GM12892 (cell line): ENCODE measurements around the gene ZNF639.

Source experiments
- DNase-seq: peaks from one replicate; pipeline ENCODE4 v3.0.0; 2011; ENCODE audit not compliant: insufficient read length
- FAIRE-seq: peaks from 2 replicates; lab custom pipeline; 2011; peaks lifted over from hg19 to GRCh38; lab: Jason Lieb, UNC
- POLR2A ChIP-seq: IDR thresholded peaks from 2 replicates; pipeline ENCODE4 v1.6.1; 2011; ENCODE audit warnings: low read depth, low read length, control low read depth
- POLR2AphosphoS5 ChIP-seq: IDR thresholded peaks from 2 replicates; pipeline ENCODE4 v1.6.1; 2011; ENCODE audit warnings: low read depth, low read length, control low read depth
- TAF1 ChIP-seq: IDR thresholded peaks from 2 replicates; pipeline ENCODE4 v1.6.1; 2011; ENCODE audit warnings: low read depth, mild to moderate bottlenecking, control low read depth, low read length, borderline replicate concordance

Gene ZNF639

DNA sequence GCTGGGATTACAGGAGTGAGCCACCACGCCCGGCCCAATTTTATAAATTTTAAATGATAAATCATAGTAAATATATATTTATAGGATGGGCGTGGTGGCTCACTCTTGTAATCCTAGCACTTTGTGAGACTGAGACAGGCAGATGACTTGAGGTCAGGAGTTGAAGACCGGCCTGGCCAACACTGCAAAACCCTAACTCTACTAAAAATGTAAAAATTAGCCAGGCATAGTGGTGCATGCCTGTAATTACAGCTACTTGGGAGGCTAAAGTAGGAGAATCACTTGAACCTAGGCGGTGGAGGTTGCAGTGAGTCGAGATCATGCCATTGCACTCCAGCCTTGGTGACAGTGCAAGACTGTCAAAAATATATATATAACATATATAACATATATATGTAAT lies 51.1 kb downstream of the ZNF639 start:
- no peak for TF ChIP-seq POLR2AphosphoS5
- no peak for TF ChIP-seq POLR2A
- TF ChIP-seq TAF1: no peak
- FAIRE-seq (no peak), DNase-seq (no peak)

DNA sequence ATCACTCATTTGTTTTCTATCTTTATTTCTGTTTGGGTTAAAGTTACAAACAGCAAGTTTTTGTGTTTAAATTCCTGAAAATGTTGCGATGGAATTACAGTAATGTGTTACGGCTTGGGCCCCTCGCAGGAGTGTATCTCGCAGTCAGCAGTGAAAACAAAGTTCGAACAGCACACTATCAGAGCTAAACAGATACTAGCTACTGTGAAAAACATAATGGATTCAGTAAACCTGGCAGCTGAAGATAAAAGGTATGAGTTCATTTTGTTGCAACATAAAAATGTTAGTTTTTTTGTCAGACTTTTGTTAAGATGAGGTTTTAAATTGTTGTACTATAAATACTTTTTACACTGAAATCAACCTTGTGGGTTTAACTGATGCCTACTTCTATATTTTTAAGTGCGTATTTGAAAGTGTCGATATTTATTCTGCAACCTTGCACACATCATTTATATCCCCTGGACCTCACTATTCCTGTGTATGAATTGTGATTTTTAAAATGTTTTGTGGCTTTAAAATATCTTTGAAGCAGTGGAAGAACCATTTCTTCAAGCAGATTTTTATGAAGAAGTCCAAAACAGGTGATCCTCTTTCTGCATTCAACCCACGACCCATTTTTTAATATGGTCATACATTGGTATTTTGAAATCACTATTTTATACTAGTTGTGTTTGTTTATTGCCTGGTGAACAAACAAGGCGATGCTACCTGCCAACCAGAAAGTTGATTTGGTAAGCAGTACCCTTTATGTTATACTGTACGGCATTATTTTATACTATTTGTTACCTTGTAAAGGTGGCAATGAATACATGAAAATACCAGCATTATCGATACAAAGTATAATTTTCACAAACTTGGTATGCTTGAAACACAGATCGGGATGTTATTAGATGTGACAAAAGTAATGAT lies 52.5 kb downstream of the ZNF639 start:
- FAIRE-seq (no peak), DNase-seq (no peak)
- no peak for TF ChIP-seq POLR2A
- TF ChIP-seq POLR2AphosphoS5: no peak
- no peak for TF ChIP-seq TAF1

DNA sequence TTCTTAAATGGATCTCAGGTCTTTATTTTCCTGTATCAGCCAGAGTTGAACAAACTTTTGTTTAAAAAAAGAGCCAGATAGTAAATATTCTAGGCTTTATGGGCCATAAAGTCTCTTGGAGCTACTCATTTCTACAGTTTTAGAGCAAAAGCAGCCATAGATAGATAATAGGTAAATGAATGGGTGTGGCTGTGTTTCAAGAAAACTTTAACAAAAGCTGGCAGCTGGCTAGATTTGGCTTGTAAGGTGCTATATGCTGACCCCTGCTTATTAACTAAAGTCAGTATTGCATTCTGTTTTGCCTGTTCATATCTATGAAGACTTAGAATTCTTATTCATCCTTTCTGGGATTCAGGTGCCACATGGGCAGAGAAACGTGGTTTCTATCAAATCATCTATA lies 53.6 kb downstream of the ZNF639 start:
- no peak for TF ChIP-seq POLR2A
- TF ChIP-seq TAF1: no peak
- no peak for TF ChIP-seq POLR2AphosphoS5
- FAIRE-seq: no peak
- DNase-seq: no peak
